Keratinocyte (primary cell): ENCODE data around the gene BANP. TPM values are rescaled to one million over a fixed set of nuclear protein-coding genes. Genes with fewer than 3 reads are reported as not detected.
A peak's percentile ranks its signal among the peaks of the same experiment; 100 is the strongest.

ENCODE experiments used
- DNase-seq: peaks from one replicate; pipeline ENCODE4 v3.0.0-alpha.2; 2011; ENCODE audit warnings: low read depth, missing footprints, low spot score
- FAIRE-seq: peaks from 2 replicates; lab custom pipeline; 2011; peaks lifted over from hg19 to GRCh38; lab: Jason Lieb, UNC
- H2AFZ ChIP-seq: 2 replicates; pipeline ENCODE4 v1.6.0; 2012; ENCODE audit warnings: low read length, control low read depth, inconsistent platforms; ENCODE audit not compliant: control insufficient read depth
- H3K27ac ChIP-seq: 2 replicates; pipeline ENCODE4 v1.5.1; 2011; ENCODE audit warnings: low read length; ENCODE audit not compliant: control insufficient read depth, insufficient read depth
- H3K27me3 ChIP-seq: 3 replicates; pipeline ENCODE4 v1.6.0; 2011; ENCODE audit warnings: low read length; ENCODE audit not compliant: control insufficient read depth, insufficient read depth; ENCODE audit errors: extremely low read depth
- H3K36me3 ChIP-seq, 2 experiments: 2 replicates in 1 of 2; 3 replicates in 1 of 2; pipeline ENCODE4 v1.5.1; 2011; ENCODE audit warnings: low read length in 2 of 2, mild to moderate bottlenecking in 1 of 2; ENCODE audit not compliant: control insufficient read depth in 2 of 2, insufficient read depth in 2 of 2; ENCODE audit errors: extremely low read depth in 1 of 2
- H3K4me1 ChIP-seq: 3 replicates; pipeline ENCODE4 v1.5.1; 2011; ENCODE audit warnings: low read length; ENCODE audit not compliant: control insufficient read depth, insufficient read depth; ENCODE audit errors: extremely low read depth
- H3K4me2 ChIP-seq: 3 replicates; pipeline ENCODE4 v1.6.0; 2011; ENCODE audit warnings: low read depth, low read length; ENCODE audit not compliant: control insufficient read depth, insufficient read depth; ENCODE audit errors: extremely low read depth
- H3K4me3 ChIP-seq, 3 experiments: fragments of 200-600 bp in 1 of 3; sonication (generic) in 1 of 3; 2 replicates in 2 of 3; 3 replicates in 1 of 3; pipeline ENCODE4 v1.5.1; 2011 to 2016; ENCODE audit warnings: low read length in 3 of 3, mild to moderate bottlenecking in 3 of 3, control low read depth in 2 of 3, inconsistent platforms in 1 of 3, low read depth in 1 of 3, mixed read lengths in 1 of 3, mixed run types in 1 of 3, moderate library complexity in 1 of 3; ENCODE audit not compliant: control insufficient read depth in 2 of 3, insufficient read depth in 2 of 3; ENCODE audit errors: extremely low read depth in 1 of 3
- H3K79me2 ChIP-seq: 2 replicates; pipeline ENCODE4 v1.6.0; 2012; ENCODE audit warnings: low read length; ENCODE audit not compliant: control insufficient read depth, insufficient read depth
- H3K9ac ChIP-seq: 3 replicates; pipeline ENCODE4 v1.6.0; 2011; ENCODE audit warnings: low read length; ENCODE audit not compliant: control insufficient read depth, insufficient read depth; ENCODE audit errors: extremely low read depth
- H3K9me1 ChIP-seq: 3 replicates; pipeline ENCODE4 v1.6.0; 2011; ENCODE audit warnings: low read length; ENCODE audit not compliant: control insufficient read depth, insufficient read depth; ENCODE audit errors: extremely low read depth
- H3K9me3 ChIP-seq: 2 replicates; pipeline ENCODE4 v1.5.1; 2012; ENCODE audit warnings: low read depth, low read length; ENCODE audit not compliant: control insufficient read depth
- H4K20me1 ChIP-seq: 3 replicates; pipeline ENCODE4 v1.6.0; 2011; ENCODE audit warnings: low read length; ENCODE audit not compliant: control insufficient read depth, insufficient read depth; ENCODE audit errors: extremely low read depth
- EZH2 ChIP-seq: IDR thresholded peaks from one replicate; pipeline ENCODE4 v1.6.1; 2012; ENCODE audit warnings: inconsistent platforms, mild to moderate bottlenecking, low read length, moderate library complexity
- dilution Hi-C: fragments of 300-500 bp; cut with MboI; formaldehyde crosslinking; loops from one replicate; pipeline ENCODE4 v1.7.0; 2020; ENCODE audit warnings: low sequenced_read_pairs; ENCODE audit not compliant: extremely low pct_ligation_motif_present
- polyA plus RNA-seq, 5 experiments: library from polyadenylated mRNA; depleted of rRNA in 3 of 5; stranded (reverse) in 3 of 5; stranded (forward) in 1 of 5; unstranded in 1 of 5; fragments of >200 nt; gene quantifications; 1 replicate in 1 of 5; 2 replicates in 3 of 5; 3 replicates in 1 of 5; pipeline versions ENCODE4 v1.2.1 to v1.2.3, GENCODE V29; 2011 to 2012; ENCODE audit warnings: missing spikeins in 2 of 5, low read depth in 1 of 5, low replicate concordance in 1 of 5
- TF ChIP-seq, protein P1 (sequence below), 3 experiments: IDR thresholded peaks in 1 of 3; conservative IDR thresholded peaks in 1 of 3; optimal IDR thresholded peaks in 1 of 3; 2 replicates in 2 of 3; 3 replicates in 1 of 3; pipeline versions ENCODE3 to v1.5.1; 2011; ENCODE audit warnings: low read length in 3 of 3, mild to moderate bottlenecking in 3 of 3, moderate library complexity in 2 of 3, control low read depth in 1 of 3, inconsistent platforms in 1 of 3; ENCODE audit not compliant: insufficient read depth in 2 of 3; ENCODE audit errors: extremely low read depth in 1 of 3

BANP gene
- polyA plus RNA-seq, 1 donor (not counting 4 experiments of a cell fraction or from before 2014, with no cell fraction given) = 10.8 TPM

DNA sequence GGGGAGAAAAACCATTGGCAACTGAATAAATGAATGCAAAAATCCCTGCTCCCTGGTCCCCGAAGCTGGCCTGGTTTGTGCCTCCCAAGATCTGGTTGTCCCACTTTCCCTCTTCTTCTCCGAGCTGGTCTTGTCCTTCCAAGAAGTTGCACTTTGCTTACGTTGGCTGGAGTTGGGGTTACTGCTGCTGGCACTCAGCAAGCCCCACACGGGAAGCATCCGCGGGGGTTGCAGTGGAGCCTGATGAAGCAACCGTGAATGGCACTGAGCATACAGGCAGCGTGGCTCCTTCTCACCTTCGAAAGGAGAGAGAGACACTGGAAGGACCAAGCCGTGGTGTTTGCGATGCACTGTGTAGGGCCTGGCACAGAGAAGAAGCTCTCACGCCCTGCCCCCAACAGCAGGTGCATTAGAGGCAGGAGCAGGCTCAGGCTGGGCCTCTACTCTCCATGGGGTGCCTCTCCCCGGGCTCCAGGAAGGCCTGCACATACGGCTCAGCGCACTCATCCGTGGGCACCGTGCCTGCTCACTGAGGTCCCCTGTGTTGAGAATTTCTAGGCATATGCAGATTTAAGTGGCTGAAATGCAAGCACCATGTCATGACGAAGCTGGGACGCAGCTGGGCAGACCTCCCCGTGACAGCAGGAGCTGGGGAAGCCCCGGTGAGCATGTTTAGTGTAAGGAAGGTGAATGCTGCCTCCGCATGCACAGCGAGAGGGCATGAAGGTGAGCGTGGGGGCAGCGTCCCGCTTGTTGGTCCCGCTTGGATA, 27.0 kb upstream of the BANP start:
- H3K79me2 ChIP-seq = no peaks in the 10 kb centered on the region
- peak overlapping the region; percentile 59 for H3K4me2 ChIP-seq
- H3K9me3 ChIP-seq = no peaks in the 10 kb centered on the region
- TF ChIP-seq, protein P1, sequence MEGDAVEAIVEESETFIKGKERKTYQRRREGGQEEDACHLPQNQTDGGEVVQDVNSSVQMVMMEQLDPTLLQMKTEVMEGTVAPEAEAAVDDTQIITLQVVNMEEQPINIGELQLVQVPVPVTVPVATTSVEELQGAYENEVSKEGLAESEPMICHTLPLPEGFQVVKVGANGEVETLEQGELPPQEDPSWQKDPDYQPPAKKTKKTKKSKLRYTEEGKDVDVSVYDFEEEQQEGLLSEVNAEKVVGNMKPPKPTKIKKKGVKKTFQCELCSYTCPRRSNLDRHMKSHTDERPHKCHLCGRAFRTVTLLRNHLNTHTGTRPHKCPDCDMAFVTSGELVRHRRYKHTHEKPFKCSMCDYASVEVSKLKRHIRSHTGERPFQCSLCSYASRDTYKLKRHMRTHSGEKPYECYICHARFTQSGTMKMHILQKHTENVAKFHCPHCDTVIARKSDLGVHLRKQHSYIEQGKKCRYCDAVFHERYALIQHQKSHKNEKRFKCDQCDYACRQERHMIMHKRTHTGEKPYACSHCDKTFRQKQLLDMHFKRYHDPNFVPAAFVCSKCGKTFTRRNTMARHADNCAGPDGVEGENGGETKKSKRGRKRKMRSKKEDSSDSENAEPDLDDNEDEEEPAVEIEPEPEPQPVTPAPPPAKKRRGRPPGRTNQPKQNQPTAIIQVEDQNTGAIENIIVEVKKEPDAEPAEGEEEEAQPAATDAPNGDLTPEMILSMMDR (optimal IDR thresholded peaks at IDR 0.05 in 1 of 3, IDR thresholded peaks at IDR 0.05 in 1 of 3, conservative IDR thresholded peaks at IDR 0.05 in 1 of 3; ENCODE audit: extremely low read depth in 1 of 3, insufficient read depth in 2 of 3, low read length in 3 of 3) = no peak
- TF ChIP-seq EZH2 = no peak
- no peak overlapping the region for H3K27ac ChIP-seq
- H4K20me1 ChIP-seq = no peaks in the 10 kb centered on the region
- dilution Hi-C loops = no loop called here
- no peaks in the 10 kb centered on the region for H3K9me1 ChIP-seq
- H2AFZ ChIP-seq = peak overlapping the region; percentile 64
- H3K27me3 ChIP-seq = peaks cover 26% of the 10 kb centered on the region
- H3K4me3 ChIP-seq = peak overlapping the region in 1 of 3 experiments; percentile 19
- H3K36me3 ChIP-seq = no peaks in the 10 kb centered on the region
- FAIRE-seq = no peak
- H3K9ac ChIP-seq = no peak overlapping the region
- peaks cover 16% of the 10 kb centered on the region for H3K4me1 ChIP-seq
- DNase-seq = no peak

GRCh38 chr16:87924811-87925670, 26.2 kb upstream of the BANP start:
- no peaks in the 10 kb centered on the region for H3K9me1 ChIP-seq
- TF ChIP-seq, protein P1 (optimal IDR thresholded peaks at IDR 0.05 in 1 of 3, IDR thresholded peaks at IDR 0.05 in 1 of 3, conservative IDR thresholded peaks at IDR 0.05 in 1 of 3; ENCODE audit: extremely low read depth in 1 of 3, insufficient read depth in 2 of 3, low read length in 3 of 3) = peak in 1 of 3 experiments; percentile 32
- no peak for TF ChIP-seq EZH2
- DNase-seq (no peak), FAIRE-seq (peak; percentile 34)
- H3K36me3 ChIP-seq = no peaks in the 10 kb centered on the region
- H3K27ac ChIP-seq = no peak overlapping the region
- peaks cover 16% of the 10 kb centered on the region for H3K4me1 ChIP-seq
- H4K20me1 ChIP-seq = no peaks in the 10 kb centered on the region
- peak overlapping the region; percentile 59 for H3K4me2 ChIP-seq
- dilution Hi-C loops = no loop called here
- no peaks in the 10 kb centered on the region for H3K79me2 ChIP-seq
- no peaks in the 10 kb centered on the region for H3K9me3 ChIP-seq
- peaks cover 24% of the 10 kb centered on the region for H3K27me3 ChIP-seq
- peak overlapping the region; percentile 64 for H2AFZ ChIP-seq
- H3K9ac ChIP-seq = peak overlapping the region; percentile 5
- peak overlapping the region in 1 of 3 experiments; percentile 19 for H3K4me3 ChIP-seq
